K562 (cell line): ENCODE data around the gene FANCG. TPM values are rescaled to one million over a fixed set of nuclear protein-coding genes. Genes with fewer than 3 reads are reported as not detected.

Experiments
- ATAC-seq: fragments of 200-7000 bp; cut with Tn5 transposase; 3 replicates; pipeline ENCODE4 v1.9.1; 2020; ENCODE audit warnings: moderate library complexity
- BruUV-seq: library from RNA; stranded (reverse); fragments of 400-500 nt; replicated peaks from 2 replicates; lab custom pipeline; 2021; lab: Mats Ljungman, UMichigan
- CTCF ChIA-PET: fragments of 300-600 bp; formaldehyde crosslinking; extraction: SDS; loops from one replicate; lab custom pipeline; 2021; ENCODE audit warnings: low intra/inter-chr PET ratio; lab: Yijun Ruan, JAX
- POLR2A ChIA-PET: fragments of 300-600, 350-650 bp; sonication (Branson Sonifier 250); formaldehyde crosslinking; extraction: SDS; loops from one replicate; lab custom pipeline; 2021; ENCODE audit warnings: antibody characterized with exemption, inconsistent platforms; lab: Yijun Ruan, JAX
- DNase-seq, 4 experiments: peaks; one replicate each; pipeline versions ENCODE4 v3.0.0 to v3.0.0-alpha.2; 2011 to 2018; ENCODE audit warnings: low spot score in 3 of 4, mixed read lengths in 3 of 4; ENCODE audit errors: extremely low read depth in 1 of 4
- FAIRE-seq: peaks from 2 replicates; lab custom pipeline; 2011; peaks lifted over from hg19 to GRCh38; lab: Jason Lieb, UNC
- H2AFZ ChIP-seq: 2 replicates; pipeline ENCODE4 v1.6.0; 2011; ENCODE audit warnings: low read depth, low read length, control low read depth, inconsistent platforms
- H3K27ac ChIP-seq: fragments of 200-600 bp; 3 replicates; pipeline ENCODE4 v1.8.0; 2011; ENCODE audit warnings: low read depth, mild to moderate bottlenecking, control low read depth, inconsistent platforms, low read length, moderate library complexity, mixed read lengths; ENCODE audit errors: extremely low read depth
- H3K27me3 ChIP-seq, 2 experiments: fragments of 300-600 bp in 1 of 2; 2 replicates in 1 of 2; 3 replicates in 1 of 2; pipeline versions ENCODE4 v1.6.0 to v1.8.0; 2011; ENCODE audit warnings: inconsistent platforms in 2 of 2, low read length in 2 of 2, mild to moderate bottlenecking in 1 of 2, mixed read lengths in 1 of 2, moderate library complexity in 1 of 2; ENCODE audit not compliant: control insufficient read depth in 2 of 2, insufficient read depth in 2 of 2
- H3K36me3 ChIP-seq: fragments of 300-600 bp; 3 replicates; pipeline ENCODE4 v1.8.0; 2011; ENCODE audit warnings: mild to moderate bottlenecking, low read length, inconsistent platforms; ENCODE audit not compliant: control insufficient read depth, insufficient read depth
- H3K4me1 ChIP-seq, 2 experiments: fragments of 200-600 bp in 1 of 2; replicated peaks in 1 of 2; 2 replicates in 1 of 2; 3 replicates in 1 of 2; pipeline versions ENCODE4 v1.5.1 to v1.8.0; 2011; ENCODE audit warnings: inconsistent platforms in 2 of 2, low read length in 2 of 2, mild to moderate bottlenecking in 1 of 2, mixed read lengths in 1 of 2, moderate library complexity in 1 of 2; ENCODE audit not compliant: control insufficient read depth in 2 of 2, insufficient read depth in 2 of 2
- H3K4me2 ChIP-seq: 2 replicates; pipeline ENCODE4 v1.6.1; 2011; ENCODE audit warnings: low read length, control low read depth, inconsistent platforms, mixed read lengths; ENCODE audit not compliant: insufficient read depth
- H3K4me3 ChIP-seq: fragments of 200-600 bp; sonication (generic), shearing (Covaris generic); 2 replicates; pipeline ENCODE4 v1.5.1; 2016; ENCODE audit warnings: control low read depth, inconsistent platforms
- H3K79me2 ChIP-seq: fragments of 200-600 bp; 3 replicates; pipeline ENCODE4 v1.8.0; 2011; ENCODE audit warnings: low read length, inconsistent platforms; ENCODE audit not compliant: control insufficient read depth, insufficient read depth
- H3K9ac ChIP-seq, 2 experiments: 2 replicates each; pipeline versions ENCODE4 v1.6.0 to v1.6.1; 2011; ENCODE audit warnings: low read depth in 2 of 2, low read length in 2 of 2, control low read depth in 1 of 2, inconsistent platforms in 1 of 2, mild to moderate bottlenecking in 1 of 2, mixed read lengths in 1 of 2; ENCODE audit not compliant: insufficient read depth in 1 of 2
- H3K9me1 ChIP-seq: one replicate; pipeline ENCODE4 v1.6.0; 2011; ENCODE audit warnings: inconsistent platforms, mild to moderate bottlenecking, low read length, moderate library complexity; ENCODE audit not compliant: control insufficient read depth, insufficient read depth
- H3K9me3 ChIP-seq: replicated peaks from 2 replicates; pipeline ENCODE4 v1.5.1; 2011; ENCODE audit warnings: low read depth, low read length, inconsistent platforms; ENCODE audit not compliant: control insufficient read depth, insufficient read depth
- H4K20me1 ChIP-seq: replicated peaks from 2 replicates; pipeline ENCODE4 v1.6.1; 2011; ENCODE audit warnings: low read length, inconsistent platforms, mixed read lengths; ENCODE audit not compliant: control insufficient read depth, insufficient read depth
- ID3 ChIP-seq, 2 experiments: fragments of 250-450 bp in 1 of 2; fragments of 450-650 bp in 1 of 2; sonication (Bioruptor Pico) in 1 of 2; IDR thresholded peaks; 2 replicates each; pipeline versions ENCODE4 v1.6.1 to v1.8.0; 2016 to 2021; ENCODE audit warnings: mild to moderate bottlenecking in 2 of 2, moderate library complexity in 2 of 2, missing compliant biosample characterization in 1 of 2, missing genetic modification characterization in 1 of 2
- KHSRP ChIP-seq: fragments of 450-650 bp; IDR thresholded peaks from 2 replicates; pipeline ENCODE4 v1.6.1; 2017
- MYBL2 ChIP-seq, 2 experiments: fragments of 450-650 bp in 1 of 2; sonication (generic) in 1 of 2; formaldehyde crosslinking in 1 of 2; IDR thresholded peaks; 2 replicates each; pipeline versions ENCODE4 v1.6.1 to v1.8.1; 2017 to 2022; ENCODE audit warnings: borderline replicate concordance in 1 of 2, inconsistent platforms in 1 of 2, low read depth in 1 of 2, mild to moderate bottlenecking in 1 of 2, missing genetic modification reagents in 1 of 2, moderate library complexity in 1 of 2
- RB1 ChIP-seq: fragments of 450-650 bp; IDR thresholded peaks from 2 replicates; pipeline ENCODE4 v1.6.1; 2017; ENCODE audit warnings: low read depth, mild to moderate bottlenecking
- RBM34 ChIP-seq: fragments of 200-400 bp; formaldehyde crosslinking; IDR thresholded peaks from 2 replicates; pipeline ENCODE4 v1.6.1; 2018; ENCODE audit warnings: low read length, borderline replicate concordance; ENCODE audit not compliant: insufficient read depth
- THRA ChIP-seq: fragments of 450-650 bp; IDR thresholded peaks from 2 replicates; pipeline ENCODE4 v1.6.1; 2017; ENCODE audit warnings: mild to moderate bottlenecking, moderate library complexity
- U2AF1 ChIP-seq: fragments of 200-400 bp; formaldehyde crosslinking; optimal IDR thresholded peaks from 2 replicates; pipeline ENCODE3; 2017; ENCODE audit warnings: mild to moderate bottlenecking, low read depth, low read length, moderate library complexity
- XRCC3 ChIP-seq: fragments of 450-650 bp; IDR thresholded peaks from 2 replicates; pipeline ENCODE4 v1.6.1; 2017; ENCODE audit warnings: mild to moderate bottlenecking, moderate library complexity
- XRCC5 ChIP-seq: fragments of 200-400 bp; formaldehyde crosslinking; IDR thresholded peaks from 2 replicates; pipeline ENCODE4 v1.6.1; 2017; ENCODE audit warnings: low read depth, mild to moderate bottlenecking, low read length
- ZNF408 ChIP-seq: fragments of 250-450 bp; sonication (Bioruptor Pico); IDR thresholded peaks from 2 replicates; pipeline ENCODE4 v1.4.0; 2020; ENCODE audit warnings: low read depth, mild to moderate bottlenecking, moderate library complexity
- ZNF668 ChIP-seq: fragments of 250-450 bp; sonication (Bioruptor Pico); IDR thresholded peaks from 2 replicates; pipeline ENCODE4 v1.8.0; 2022; ENCODE audit warnings: mild to moderate bottlenecking, inconsistent platforms
- ZNF764 ChIP-seq: fragments of 250-450 bp; sonication (Bioruptor Pico); IDR thresholded peaks from 2 replicates; pipeline ENCODE4 v1.4.0; 2020; ENCODE audit warnings: low read depth, mild to moderate bottlenecking, moderate library complexity
- WGBS: fragments of 100-300 bp; shearing (Covaris generic); methylation state at CpG from one replicate; pipeline ENCODE4 v1.1.6; 2016; ENCODE audit warnings: low coverage, mixed read lengths; ENCODE audit not compliant: insufficient coverage; ENCODE audit errors: missing lambda C conversion rate; 5-methylcytosine and 5-hydroxymethylcytosine counted together
- in situ Hi-C: fragments of 300-500 bp; cut with MboI; formaldehyde crosslinking; loops from 4 replicates; pipeline ENCODE4 v1.15.0; 2018; ENCODE audit warnings: inconsistent platforms, mixed read lengths
- intact Hi-C: fragments of 100-400 bp; cut with micrococcal nuclease; formaldehyde crosslinking; loops from 2 replicates; pipeline ENCODE4 v1.14.2; 2022
- polyA plus RNA-seq, 8 experiments: library from polyadenylated mRNA; depleted of rRNA in 4 of 8; stranded (reverse) in 5 of 8; unstranded in 3 of 8; fragments of >200 nt; fragmentation: Nextera tagmentation in 2 of 8; fragmentation: Illumina TruSeq in 1 of 8; extraction: Ambion mirVana in 2 of 8; extraction: Trizol in 1 of 8; gene quantifications; 2 replicates each; pipeline versions ENCODE4 v1.2.1 to v1.2.3, GENCODE V29; 2011 to 2014; ENCODE audit warnings: inconsistent platforms in 1 of 8, missing spikeins in 1 of 8
- total RNA-seq, 7 experiments: library from RNA; depleted of rRNA in 6 of 7; stranded (reverse); fragments of >200 nt in 6 of 7; fragmentation: Illumina TruSeq in 2 of 7; extraction: Trizol in 2 of 7; gene quantifications; 2 replicates each; pipeline versions ENCODE4 v1.2.1 to v1.2.3, GENCODE V29; 2011 to 2021; ENCODE audit warnings: low replicate concordance in 1 of 7

The FANCG gene
- total and polyA plus RNA-seq, 9 of the 15 experiments (the other 6 are each of a cell fraction or from before 2014, with no cell fraction given), result 7.5 to 43.9 (median 31.0) TPM

GRCh38 chr9:35089434-35089833, 9.7 kb upstream of the FANCG start:
- H3K9me3 ChIP-seq, result no peaks in the 10 kb centered on the region
- no peak overlapping the region for H3K4me3 ChIP-seq
- ChIA-PET POLR2A (no interaction called here), CTCF (no interaction called here)
- H3K4me2 ChIP-seq, result no peak overlapping the region
- no peaks in the 10 kb centered on the region for H3K79me2 ChIP-seq
- no peak overlapping the region for H2AFZ ChIP-seq
- no peaks in the 10 kb centered on the region for H3K9me1 ChIP-seq
- BruUV-seq, result no TSS peak
- ATAC-seq, result no peak
- intact Hi-C loops (no loop called here), in situ Hi-C loops (no loop called here)
- no peaks in the 10 kb centered on the region for H4K20me1 ChIP-seq
- FAIRE-seq, result no peak
- WGBS, result 80% methylated on average over 2 of the region's 2 CpGs
- TF ChIP-seq ZNF668 (CRISPR knock-in tag), result no peak
- TF ChIP-seq ZNF408 (CRISPR knock-in tag), result no peak
- no peak for TF ChIP-seq MYBL2 (IDR thresholded peaks at IDR 0.05; ENCODE audit: low read depth)
- TF ChIP-seq MYBL2 (CRISPR knock-in tag; IDR thresholded peaks at IDR 0.05; ENCODE audit: borderline replicate concordance), result no peak
- TF ChIP-seq XRCC5, result no peak
- no peak for TF ChIP-seq RB1
- no peak for TF ChIP-seq ZNF764
- TF ChIP-seq THRA, result no peak
- TF ChIP-seq KHSRP, result no peak
- no peak for TF ChIP-seq ID3 (CRISPR knock-in tag; IDR thresholded peaks at IDR 0.05)
- TF ChIP-seq ID3 (tag; IDR thresholded peaks at IDR 0.05), result no peak
- TF ChIP-seq U2AF1, result no peak
- no peak for TF ChIP-seq XRCC3
- no peak for TF ChIP-seq RBM34
- H3K27me3 ChIP-seq, result no peaks in the 10 kb centered on the region
- DNase-seq, result no peak
- H3K4me1 ChIP-seq, result peaks cover 0 to 4% of the 10 kb centered on the region in 2 experiments; a peak in 2 of 5 replicates
- no peak overlapping the region for H3K9ac ChIP-seq
- no peak overlapping the region for H3K27ac ChIP-seq
- peaks cover 62% of the 10 kb centered on the region; the same call in 2 of the 3 replicates for H3K36me3 ChIP-seq
